Limb (tissue), 2 donors: Measurements from ENCODE around the gene BCL3.

Experiments used
- DNase-seq, 2 donors: peaks; one replicate each; pipeline ENCODE4 v3.0.0-alpha.2; 2016; ENCODE audit errors: extremely low spot score in 2 of 2

BCL3 gene

DNA sequence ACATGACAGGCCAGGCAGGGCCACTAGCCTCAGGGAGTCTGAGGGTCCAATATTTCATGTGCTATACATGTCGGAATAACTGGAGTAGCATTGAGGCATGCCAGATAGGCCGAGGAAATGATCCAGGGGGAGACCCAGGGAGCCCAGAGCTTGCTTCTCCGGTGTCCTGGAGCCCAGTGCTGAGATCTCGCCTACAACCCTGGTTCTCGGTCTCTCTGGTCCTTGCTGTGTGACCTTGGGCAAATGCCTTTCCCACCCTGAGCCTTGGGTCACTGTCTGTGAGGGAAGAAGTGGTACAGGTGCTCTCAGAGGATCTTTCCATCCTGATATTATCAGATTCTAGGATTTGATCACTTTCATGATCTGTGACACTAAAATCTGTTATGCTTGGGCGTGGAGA, 40.5 kb downstream of the BCL3 start:
- DNase-seq, result no peak

DNA sequence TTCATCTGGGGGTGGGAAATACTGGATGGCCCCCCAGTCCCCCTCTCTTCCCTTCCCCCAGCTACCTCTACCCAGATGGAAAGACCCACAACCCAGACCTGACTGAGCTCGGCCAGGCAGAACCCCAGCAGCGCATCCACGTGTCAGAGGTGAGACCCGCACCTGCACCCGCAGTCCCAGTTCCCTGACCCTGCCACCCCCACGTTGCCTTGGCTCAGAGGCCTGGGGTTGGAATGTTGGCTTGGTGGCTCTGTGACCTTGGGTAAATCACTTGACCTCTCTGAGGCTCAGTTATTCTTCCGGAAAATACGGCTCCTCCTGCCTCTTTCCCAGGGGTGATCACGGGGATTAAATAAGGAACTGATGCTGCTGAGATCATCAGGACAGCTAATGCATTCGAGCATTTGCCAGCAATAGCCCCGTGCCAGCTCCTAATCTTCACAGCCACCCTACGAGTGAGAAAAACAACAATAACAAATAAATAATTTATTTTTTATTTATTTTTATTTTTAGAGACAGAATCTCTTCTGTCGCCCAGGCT, 41.5 kb downstream of the BCL3 start:
- DNase-seq, result no peak

DNA sequence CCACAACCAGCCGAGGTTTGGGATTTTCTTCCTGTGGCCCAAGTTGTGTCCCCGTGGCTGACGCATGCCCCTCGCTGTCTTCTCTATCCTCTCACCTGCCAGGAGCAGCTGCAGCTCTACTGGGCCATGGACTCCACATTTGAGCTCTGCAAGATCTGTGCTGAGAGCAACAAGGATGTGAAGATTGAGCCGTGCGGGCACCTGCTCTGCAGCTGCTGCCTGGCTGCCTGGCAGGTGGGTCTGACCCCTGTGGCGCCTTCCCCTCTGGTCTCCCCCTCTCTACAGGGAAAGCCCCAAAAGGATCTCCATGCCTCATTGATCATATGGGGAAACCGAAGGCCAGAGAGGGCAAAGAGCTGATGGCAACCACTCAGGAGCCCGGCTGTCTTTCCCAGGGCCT, 43.8 kb downstream of the BCL3 start:
- DNase-seq, result no peak

DNA sequence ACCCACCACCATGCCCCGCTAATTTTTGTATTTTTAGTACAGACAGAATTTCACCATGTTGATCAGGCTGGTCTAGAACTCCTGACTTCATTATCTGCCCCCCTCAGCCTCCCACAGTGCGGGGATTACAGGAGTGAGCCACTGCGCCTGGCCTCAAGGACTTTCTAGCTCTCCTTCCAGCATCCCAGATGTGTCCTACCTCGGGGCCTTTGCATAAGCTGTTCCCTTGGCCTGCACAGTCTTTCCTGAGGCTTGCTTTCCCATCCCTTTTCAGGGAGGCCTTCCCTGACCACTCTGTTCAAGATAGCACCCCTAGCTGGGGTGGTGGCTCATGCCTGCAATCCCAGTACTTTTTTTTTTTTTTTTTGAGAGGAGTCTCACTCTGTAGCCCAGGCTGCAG, 46.1 kb downstream of the BCL3 start:
- DNase-seq, result no peak

DNA sequence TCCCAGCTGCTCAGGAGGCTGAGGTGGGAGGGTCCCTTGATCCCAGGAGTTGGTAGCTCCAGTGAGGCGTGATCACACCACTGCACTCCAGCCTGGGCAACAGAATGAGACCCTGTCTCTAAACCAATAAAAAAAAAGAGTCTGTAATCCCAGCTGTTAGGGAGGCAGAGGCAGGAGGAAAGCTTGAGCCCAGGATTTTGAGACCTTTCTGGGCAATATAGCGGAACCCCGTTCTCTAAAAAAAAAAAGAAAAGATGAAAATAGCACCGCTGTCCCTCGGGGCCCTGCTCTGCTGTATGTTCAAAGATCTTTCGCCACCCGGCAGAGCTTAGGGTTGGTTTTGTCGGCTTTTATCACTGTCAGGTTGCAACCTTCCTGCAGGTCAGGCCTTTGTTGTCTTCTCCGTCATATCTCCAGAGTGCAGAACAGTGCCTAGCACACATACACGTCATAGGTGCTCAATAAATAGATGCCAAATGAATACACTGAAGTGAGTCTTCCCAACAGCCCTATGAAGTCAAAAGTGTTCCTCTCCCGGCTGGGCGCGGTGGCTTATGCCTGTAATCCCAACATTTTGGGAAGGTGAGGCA, 47.0 kb downstream of the BCL3 start:
- DNase-seq, result no peak

DNA sequence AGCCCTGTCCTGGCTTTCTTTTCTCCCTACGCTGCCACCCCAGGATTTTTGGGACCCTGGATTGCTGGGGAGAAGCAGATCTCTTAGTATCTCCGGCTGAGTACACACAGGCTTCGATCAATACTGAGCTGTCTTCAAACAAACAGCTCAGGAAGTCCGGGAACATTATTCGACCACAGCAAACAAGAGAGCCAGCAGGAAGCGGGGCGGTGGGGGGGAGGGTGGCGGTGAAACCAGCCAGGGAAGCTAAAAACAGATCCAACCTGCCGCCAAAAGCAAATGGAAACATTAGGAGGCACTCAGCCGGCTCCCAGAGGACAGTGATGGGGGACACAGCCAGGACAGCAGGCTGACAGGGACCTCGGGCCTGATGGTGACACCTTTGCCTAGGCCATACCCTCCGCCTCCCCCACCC, 48.2 kb downstream of the BCL3 start:
- DNase-seq, result no peak

DNA sequence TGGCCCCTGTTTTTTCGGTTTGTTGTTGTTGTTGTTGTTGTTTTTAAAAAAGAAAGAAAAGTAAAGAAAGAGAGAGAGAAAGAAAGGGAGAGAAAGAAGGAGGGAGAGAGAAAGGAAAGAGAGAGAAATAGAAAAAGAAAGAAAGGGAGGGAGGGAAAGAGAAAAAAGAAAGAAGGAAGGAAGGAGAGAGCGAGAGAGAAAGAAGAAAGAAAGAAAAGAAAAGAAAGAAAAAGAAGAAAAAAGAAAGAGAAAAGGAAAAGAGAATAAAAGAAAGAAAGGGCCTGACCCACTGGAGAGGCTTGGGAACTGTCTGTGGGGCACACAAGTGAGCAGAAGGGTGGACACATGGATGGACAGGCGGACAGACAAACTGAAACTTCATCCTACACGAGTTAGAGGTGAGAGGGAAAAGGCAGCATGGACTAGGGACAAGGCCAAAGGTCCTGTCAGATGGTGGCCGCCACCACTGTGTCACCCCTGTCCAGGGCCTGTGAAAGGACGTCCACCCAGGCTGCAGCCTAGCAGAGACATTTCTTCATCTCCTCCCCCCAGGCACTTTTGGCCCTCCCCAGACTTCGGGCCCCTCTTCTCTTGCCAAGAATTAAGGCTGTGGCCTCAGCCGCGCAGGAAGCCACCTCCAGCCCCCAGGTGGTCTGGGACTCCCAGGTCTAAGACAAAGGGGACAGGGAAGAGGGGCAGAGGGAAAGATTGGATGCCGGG, 51.3 kb downstream of the BCL3 start:
- DNase-seq, result no peak

DNA sequence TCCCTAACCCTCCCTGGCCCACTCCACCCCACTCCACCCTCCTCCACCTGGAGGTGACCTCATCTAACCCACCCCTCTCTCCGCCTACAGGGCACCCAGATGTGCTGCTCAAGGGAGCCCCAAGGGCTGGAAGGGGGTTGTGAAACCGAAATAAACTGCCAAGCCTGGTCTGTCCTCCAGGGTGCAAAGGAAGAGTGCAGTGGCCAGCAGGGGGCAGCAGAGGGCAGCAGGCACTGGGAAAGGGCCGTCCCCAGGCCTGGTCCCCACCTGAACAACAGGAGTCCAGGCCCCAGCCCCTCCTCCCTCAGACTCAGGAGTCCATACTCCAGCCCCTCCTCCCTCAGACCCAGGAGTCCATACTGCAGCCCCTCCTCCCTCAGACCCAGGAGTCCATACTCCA, 52.0 kb downstream of the BCL3 start:
- DNase-seq, result peak; percentile 66 to 90

DNA sequence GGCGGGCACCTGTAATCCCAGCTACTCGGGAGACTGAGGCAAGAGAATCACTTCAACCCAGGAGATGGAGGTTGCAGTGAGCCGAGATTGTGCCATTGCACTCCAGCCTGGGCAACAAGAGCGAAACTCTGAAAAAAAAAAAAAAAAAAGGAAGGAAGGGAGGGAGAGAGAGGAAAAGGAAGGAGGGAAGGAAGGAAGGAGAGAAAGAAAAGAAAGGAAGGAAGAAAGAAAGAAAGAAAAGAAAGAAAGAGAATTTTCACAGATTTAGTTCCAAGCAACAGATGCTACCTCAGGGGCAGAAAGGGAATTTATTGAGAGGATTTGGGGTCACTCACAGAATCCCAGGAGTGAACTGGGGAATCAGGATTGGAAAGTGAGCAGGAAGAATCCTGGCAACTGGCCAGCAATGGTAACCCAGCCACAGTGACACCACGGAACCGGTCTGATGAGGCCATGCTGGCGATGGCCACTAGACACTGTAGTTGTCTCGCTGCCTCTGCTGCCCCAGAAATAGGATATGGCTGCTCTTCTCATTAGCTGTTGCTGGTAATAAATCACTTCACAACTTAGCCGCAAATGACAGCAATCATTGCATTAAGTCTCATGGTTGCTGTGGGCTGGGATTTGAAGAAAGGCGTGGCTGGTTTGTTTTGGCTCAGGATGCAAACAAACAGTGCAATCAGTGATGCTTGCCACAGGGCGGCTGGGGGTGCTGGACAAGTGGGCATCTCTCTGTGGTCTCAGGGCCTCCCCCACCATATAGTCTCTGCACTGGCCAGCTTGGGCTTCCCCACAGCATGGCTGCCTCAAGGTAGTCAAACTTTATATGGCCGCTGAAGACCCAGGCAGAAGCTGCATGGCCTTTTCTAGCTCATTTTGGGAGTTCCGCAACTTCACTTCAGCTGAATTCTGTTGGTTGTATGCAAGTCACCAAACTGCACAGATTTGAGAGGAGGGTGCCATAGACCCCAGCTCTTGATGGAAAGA, 55.2 kb downstream of the BCL3 start:
- DNase-seq, result no peak

DNA sequence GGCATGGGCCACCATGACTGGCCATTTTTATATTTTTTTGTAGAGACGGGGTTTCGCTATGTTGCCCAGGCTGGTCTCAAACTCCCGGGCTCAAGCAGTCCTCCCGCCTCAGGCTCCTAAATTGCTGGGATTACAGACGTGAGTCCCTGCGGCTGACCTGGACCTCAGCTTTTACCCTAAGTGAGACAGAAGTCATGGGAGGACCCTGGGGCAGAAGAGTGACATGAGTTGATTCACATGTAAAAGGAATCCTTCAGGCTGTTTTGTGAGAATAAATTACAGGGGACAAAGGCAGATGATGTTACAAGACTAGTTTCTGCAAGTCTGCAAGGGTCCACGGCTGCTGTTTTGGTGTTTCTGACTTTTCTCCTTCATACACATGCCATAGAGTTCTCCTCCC, 57.8 kb downstream of the BCL3 start:
- DNase-seq, result no peak

DNA sequence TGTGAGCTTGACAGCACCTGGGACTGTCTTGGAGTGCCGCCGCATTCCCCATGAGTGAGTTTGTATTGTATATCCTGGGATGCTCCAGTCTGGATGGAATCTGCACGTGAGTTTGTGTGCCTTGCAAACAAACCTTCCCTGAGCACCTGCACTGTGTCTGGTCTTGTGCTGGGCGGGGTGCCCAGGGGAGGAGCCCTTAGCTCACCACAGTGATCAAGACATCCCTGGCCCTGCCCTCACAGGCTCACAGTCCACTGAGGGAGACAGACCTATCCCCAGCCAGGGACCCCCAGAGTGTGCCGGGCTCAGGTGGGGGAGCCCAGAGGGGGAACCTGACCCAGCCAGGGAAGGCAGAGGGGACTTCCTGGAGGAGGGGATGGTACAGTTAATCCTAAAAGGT, 58.7 kb downstream of the BCL3 start:
- DNase-seq, result no peak

DNA sequence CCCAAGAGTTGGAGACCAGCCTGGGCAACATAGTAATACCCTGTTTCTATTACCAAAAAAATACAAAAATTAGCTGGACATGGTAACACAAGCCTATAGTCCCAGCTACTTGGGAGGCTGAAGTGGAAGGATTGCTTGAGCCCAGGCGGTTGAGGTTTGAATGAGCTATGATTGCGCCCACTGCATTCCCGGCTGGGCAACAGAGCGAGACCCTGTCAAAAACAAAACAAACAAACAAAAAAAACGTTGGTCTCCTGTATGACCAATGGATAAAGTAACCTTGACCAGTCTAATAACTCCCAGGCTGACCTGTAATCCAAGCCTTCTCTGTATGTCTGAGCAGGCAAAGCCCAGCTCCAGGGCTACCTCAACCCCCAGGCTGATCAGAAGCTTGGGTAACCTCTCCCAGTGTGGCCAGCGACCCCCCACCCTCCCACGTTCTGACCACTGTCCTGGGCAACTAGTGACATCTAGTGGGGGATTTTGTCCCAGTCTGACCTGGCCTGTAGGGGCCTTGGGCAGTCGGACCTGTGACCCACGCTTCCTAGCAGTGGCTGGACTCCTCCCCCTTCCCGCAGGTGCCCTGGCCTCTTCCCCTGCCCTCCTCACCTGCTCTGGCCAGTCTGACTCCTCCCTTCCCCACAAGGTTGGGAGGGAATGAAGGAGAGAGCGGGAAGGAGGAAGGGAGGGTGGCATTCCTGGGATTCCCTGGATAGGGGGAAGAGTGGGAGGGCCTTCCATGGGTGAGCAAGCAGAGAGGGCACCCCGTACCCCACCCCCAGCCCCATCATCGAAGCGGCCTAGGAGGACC, 59.3 kb downstream of the BCL3 start:
- no peak for DNase-seq

DNA sequence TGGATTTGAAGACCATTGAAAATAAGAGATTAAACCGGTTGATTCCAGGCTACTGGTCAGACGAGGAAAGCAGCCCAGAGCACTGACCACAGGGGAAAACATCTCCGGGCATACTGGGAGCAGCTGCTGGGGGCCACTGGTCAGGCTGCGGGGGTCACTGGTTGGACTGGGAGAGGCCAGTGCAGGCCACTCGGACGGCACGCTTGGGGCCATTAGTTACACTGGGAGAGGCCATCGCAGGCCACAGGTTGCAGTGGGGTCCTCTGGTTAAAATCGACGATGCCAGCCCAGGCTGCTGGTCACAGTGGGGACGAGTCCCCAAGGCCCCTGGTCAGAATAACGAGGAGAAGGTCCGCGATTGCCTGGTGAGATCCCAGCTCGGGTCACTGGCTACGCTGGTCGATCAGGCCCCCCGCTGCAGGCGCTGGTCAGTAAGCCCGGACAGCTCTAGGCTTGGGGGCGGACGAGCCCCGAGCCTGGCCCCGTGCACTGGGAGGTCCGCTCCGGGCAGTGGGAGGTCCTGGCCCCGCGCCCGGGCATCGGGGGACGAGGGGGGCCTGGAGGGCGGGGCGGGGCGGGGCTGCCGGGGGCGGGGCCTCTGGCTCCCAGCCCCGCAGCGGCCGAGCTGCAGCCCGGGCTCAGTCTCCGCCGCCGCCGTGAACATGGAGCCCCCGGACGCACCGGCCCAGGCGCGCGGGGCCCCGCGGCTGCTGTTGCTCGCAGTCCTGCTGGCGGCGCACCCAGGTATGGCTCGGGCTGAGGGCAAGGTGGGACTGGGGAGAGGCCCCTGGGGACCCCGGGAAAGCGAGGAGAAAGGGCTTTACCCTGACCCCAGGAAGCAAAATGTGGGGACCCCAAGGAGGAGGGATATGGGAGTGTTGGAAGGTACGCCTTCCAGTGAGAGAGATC, 60.2 kb downstream of the BCL3 start, which contains the start of gene BCAM:
BCAM (plus strand) TSS at position 641 of the 909 bp plus-strand sequence; CDS start at position 663, 22 bp downstream.
- DNase-seq, result peak; percentile 71 to 89
